Epithelial cell of esophagus (primary cell): ENCODE results near the gene CADM3.

Source experiments
- DNase-seq: peaks from one replicate; pipeline ENCODE4 v3.0.0; 2010; ENCODE audit warnings: low read depth
- H3K4me3 ChIP-seq: 2 replicates; pipeline ENCODE4 v1.5.1; 2011; ENCODE audit warnings: mild to moderate bottlenecking, low read length, control low read depth
- TF ChIP-seq, protein P1 (sequence below): IDR thresholded peaks from 2 replicates; pipeline ENCODE4 v1.5.1; 2011; ENCODE audit warnings: low read depth, mild to moderate bottlenecking, low read length, control low read depth, inconsistent platforms; ENCODE audit not compliant: insufficient read depth; ENCODE audit errors: missing control alignments

The CADM3 gene

DNA sequence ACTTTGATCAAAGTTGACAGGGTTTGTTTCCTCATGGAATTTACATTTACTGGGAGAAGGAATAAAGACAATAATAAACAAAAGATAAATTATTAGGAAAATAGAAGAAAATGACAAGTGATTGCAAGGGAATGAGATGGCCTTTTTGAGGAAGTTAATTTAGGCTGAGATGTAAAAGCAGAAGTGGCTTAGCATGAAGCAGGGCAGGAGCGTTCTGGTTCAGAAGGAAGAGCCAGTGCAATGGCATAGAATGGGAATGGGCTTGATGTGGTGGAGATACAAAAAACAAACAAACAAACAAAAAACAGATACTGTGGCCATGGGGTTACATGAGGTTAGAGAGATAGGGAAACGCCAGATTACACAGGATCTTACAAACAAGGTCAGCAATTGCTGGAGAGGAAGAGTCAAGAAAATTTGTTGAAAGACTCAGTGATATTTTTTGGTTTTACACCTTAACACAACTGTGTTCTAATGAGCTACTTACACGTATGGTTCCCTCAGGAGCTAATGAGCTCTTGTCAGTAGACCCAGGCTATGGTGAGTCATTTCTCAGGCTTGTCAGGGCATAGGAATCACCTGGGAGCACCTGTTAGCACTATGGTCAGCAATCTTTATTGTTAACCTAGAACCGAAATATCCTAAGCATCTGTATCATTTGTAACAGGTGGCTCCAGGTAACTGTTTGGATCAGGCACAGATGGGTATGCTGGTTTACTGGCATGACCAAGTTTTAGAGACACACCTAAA, 8.7 kb upstream of the CADM3 start:
- peak; percentile 84 for DNase-seq
- TF ChIP-seq, protein P1, sequence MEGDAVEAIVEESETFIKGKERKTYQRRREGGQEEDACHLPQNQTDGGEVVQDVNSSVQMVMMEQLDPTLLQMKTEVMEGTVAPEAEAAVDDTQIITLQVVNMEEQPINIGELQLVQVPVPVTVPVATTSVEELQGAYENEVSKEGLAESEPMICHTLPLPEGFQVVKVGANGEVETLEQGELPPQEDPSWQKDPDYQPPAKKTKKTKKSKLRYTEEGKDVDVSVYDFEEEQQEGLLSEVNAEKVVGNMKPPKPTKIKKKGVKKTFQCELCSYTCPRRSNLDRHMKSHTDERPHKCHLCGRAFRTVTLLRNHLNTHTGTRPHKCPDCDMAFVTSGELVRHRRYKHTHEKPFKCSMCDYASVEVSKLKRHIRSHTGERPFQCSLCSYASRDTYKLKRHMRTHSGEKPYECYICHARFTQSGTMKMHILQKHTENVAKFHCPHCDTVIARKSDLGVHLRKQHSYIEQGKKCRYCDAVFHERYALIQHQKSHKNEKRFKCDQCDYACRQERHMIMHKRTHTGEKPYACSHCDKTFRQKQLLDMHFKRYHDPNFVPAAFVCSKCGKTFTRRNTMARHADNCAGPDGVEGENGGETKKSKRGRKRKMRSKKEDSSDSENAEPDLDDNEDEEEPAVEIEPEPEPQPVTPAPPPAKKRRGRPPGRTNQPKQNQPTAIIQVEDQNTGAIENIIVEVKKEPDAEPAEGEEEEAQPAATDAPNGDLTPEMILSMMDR: no peak
- H3K4me3 ChIP-seq: no peak overlapping the region

DNA sequence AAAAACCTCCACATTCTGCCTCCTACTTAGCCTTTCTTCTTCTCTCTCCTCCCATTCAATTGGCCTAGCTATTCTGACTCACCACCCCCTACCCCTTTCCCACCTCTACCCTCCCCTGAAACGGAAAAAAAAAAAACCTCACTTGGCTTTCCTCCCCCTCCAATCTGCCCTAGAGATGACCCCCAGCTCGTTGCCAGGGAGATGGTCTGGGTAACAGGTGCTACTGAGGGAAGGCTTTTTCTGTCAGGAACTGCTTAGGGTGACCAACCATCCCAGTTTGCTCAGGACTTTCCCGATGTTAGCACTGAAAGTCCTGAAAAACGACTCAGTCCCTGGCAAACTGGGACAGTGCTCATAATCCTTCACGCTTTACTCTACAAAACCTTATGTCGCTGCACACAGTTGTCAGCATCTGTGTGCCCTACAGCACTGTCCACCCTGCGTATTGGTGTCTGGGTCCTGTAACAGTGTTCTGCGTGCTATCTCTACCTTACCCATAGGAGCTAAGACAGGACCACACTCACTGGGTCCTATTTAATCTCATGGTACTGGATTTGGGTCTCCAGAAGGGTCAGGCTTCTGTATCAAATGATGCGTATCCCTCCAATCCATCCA, 7.7 kb upstream of the CADM3 start:
- TF ChIP-seq, protein P1: no peak
- DNase-seq: no peak
- no peak overlapping the region for H3K4me3 ChIP-seq

DNA sequence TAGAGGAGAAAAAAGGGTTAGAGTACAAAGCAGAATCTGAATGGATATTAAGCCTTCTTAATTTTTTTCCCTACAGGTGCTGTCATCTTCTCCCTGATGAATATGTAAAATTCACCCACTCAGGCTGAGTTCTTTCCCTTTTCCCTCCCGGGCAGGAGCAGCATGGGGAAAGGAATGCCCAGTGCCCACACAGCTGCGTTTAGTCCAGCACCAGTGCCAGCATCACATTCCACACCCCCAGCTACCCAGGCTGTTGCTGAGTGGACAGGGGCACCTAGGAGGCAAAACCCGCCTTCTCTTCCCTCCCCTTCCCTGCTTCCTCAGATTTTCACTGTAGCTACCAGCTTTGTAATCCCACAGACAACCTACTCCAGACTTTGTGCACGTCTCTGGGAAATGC, 3.4 kb upstream of the CADM3 start:
- TF ChIP-seq, protein P1: no peak
- H3K4me3 ChIP-seq: no peak overlapping the region
- no peak for DNase-seq

DNA sequence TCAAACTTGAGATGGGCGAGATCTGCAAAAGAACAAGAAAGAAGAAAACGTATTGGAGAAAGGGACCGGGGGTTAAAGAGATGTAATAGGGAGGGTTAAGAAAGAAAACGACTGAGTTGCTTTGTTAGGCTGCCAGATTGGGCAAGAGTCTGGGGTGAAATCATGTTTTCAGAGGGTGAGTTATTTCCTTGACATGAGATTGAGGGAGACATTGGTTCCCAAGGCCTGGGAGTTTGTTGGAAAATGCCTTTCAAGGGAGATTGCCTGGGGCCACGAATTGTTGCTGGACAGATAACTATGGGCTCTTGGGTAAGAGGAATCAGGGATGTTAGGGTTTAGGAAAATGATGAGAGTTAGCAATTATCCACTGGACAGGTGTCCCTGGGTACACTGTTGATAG, 776 bp upstream of the CADM3 start:
- TF ChIP-seq, protein P1: no peak
- DNase-seq: peak; percentile 74
- no peak overlapping the region for H3K4me3 ChIP-seq

DNA sequence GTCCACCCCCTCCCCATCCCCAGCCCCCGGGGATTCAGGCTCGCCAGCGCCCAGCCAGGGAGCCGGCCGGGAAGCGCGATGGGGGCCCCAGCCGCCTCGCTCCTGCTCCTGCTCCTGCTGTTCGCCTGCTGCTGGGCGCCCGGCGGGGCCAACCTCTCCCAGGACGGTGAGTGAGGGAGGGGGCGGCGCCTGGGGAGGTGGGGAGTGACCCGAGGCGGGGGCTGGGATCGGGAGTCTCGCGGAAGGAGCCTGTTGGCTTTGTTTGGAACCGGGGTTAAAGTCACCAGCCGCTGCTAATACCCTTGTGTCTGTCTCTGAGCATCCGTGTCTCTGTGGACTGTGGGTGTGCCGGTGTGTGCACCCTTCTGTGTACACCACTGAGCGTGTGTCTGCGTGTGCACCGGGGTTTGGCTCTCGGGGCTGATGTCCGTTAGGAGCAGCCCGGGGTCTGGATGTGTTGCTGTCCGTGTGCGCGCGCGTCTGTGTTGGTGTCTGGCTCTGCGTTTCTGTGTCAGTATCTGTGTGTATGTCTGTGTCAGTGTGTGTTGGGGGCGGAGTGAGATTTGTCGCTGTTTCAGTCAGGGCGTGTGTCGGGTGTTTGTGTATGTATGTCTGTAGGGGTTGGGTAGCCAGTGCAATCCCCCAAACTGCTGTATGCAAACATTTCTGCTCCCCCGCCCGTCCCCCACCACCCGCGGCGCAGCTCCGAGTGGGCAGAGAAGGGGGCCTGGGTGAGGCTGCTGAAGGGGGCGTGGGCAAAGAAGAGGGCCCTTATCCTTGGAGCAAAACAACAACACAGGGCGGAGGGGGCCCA, 480 bp downstream of the CADM3 start:
- TF ChIP-seq, protein P1: no peak
- DNase-seq: peak; percentile 2
- H3K4me3 ChIP-seq: no peak overlapping the region

DNA sequence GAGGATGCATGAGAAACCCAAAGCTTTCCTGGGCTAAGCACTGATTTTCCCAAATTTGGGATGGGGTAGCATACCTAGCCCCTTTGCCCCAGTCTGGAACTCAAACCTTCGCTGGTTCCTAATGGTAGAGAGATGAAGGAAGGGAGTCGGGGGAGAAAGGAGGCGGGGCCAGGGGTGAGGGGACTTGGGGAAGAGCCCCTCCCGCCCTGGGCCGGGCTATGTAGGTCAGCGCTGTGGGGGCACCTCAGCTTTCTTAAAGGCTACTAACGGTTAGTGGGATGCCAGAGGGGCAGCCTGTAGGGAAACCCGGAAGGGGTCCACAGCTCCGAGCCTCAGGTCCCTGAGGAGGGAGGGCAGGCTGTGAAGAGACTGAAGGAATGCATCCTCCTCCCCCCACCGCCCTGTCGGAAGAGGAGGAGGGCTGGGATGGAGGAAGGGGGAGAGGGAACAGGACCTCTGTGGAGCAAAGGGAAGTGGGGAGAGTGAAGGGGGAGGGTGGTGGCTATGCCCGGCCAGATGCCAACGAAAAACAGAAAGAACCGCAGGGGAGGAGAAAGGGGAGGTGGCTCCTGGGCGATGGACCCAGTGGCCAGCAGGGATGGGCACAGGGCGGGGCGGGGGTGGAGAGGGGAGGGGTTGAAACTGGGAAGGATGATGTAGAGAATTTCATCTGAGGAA, 1.3 kb downstream of the CADM3 start:
- TF ChIP-seq, protein P1: no peak
- no peak for DNase-seq
- H3K4me3 ChIP-seq: no peak overlapping the region
